Endothelial cell of umbilical vein (primary cell): ENCODE results near the gene CLPX. TPM values are rescaled to one million over a fixed set of nuclear protein-coding genes. Genes with fewer than 3 reads are reported as not detected.
"Not testable (repeated sequence)": the region's sequence is repeated elsewhere in the genome, so short reads cannot be mapped to it uniquely, and the experiment has no call there.

ENCODE experiments used
- BruUV-seq: library from RNA; stranded (reverse); fragments of 400-500 nt; replicated peaks from 2 replicates; lab custom pipeline; 2021; lab: Mats Ljungman, UMichigan
- CTCF ChIA-PET: fragments of 300-600, 350-600 bp; sonication (Branson Sonifier 250); formaldehyde crosslinking; loops from one replicate; lab custom pipeline; 2021; ENCODE audit warnings: antibody characterized with exemption, inconsistent platforms; lab: Charles Lee
- POLR2A ChIA-PET: fragments of 300-600, 350-600 bp; sonication (Branson Sonifier 250); formaldehyde crosslinking; loops from one replicate; lab custom pipeline; 2021; ENCODE audit warnings: antibody characterized with exemption, inconsistent platforms; lab: Charles Lee
- DNase-seq: peaks from one replicate; pipeline ENCODE4 v3.0.0-alpha.2; 2011; ENCODE audit warnings: low read depth, low spot score
- FAIRE-seq: peaks from 2 replicates; lab custom pipeline; 2011; peaks lifted over from hg19 to GRCh38; lab: Jason Lieb, UNC
- H2AFZ ChIP-seq: 2 replicates; pipeline ENCODE4 v1.6.0; 2012; ENCODE audit warnings: low read depth, low read length, control low read depth, inconsistent platforms
- H3K27ac ChIP-seq: 2 replicates; pipeline ENCODE4 v1.5.1; 2011; ENCODE audit warnings: low read depth, mild to moderate bottlenecking, control low read depth, low read length, moderate library complexity; ENCODE audit not compliant: insufficient read depth
- H3K27me3 ChIP-seq, 2 experiments: 2 replicates each; pipeline versions ENCODE4 v1.6.0 to v1.6.1; 2011; ENCODE audit warnings: low read length in 2 of 2, mixed read lengths in 1 of 2; ENCODE audit not compliant: control insufficient read depth in 2 of 2, insufficient read depth in 2 of 2
- H3K36me3 ChIP-seq, 2 experiments: 2 replicates in 1 of 2; 3 replicates in 1 of 2; pipeline ENCODE4 v1.5.1; 2011; ENCODE audit warnings: low read length in 2 of 2, mild to moderate bottlenecking in 1 of 2, moderate library complexity in 1 of 2; ENCODE audit not compliant: control insufficient read depth in 2 of 2, insufficient read depth in 2 of 2; ENCODE audit errors: extremely low read depth in 1 of 2
- H3K4me1 ChIP-seq: 3 replicates; pipeline ENCODE4 v1.5.1; 2011; ENCODE audit warnings: mild to moderate bottlenecking, low read length; ENCODE audit not compliant: control insufficient read depth, insufficient read depth; ENCODE audit errors: extremely low read depth
- H3K4me2 ChIP-seq: 2 replicates; pipeline ENCODE4 v1.6.1; 2011; ENCODE audit warnings: low read length, control low read depth, mixed read lengths; ENCODE audit not compliant: insufficient read depth
- H3K4me3 ChIP-seq, 3 experiments: fragments of 200-600 bp in 1 of 3; sonication (generic), shearing (Covaris generic) in 1 of 3; replicated peaks in 1 of 3; 2 replicates each; pipeline ENCODE4 v1.5.1; 2011 to 2016; ENCODE audit warnings: control low read depth in 3 of 3, low read length in 3 of 3, mild to moderate bottlenecking in 2 of 3, inconsistent platforms in 1 of 3, low read depth in 1 of 3, moderate library complexity in 1 of 3; ENCODE audit not compliant: insufficient read depth in 1 of 3
- H3K79me2 ChIP-seq: 2 replicates; pipeline ENCODE4 v1.6.0; 2012; ENCODE audit warnings: low read length, inconsistent platforms; ENCODE audit not compliant: control insufficient read depth, insufficient read depth
- H3K9ac ChIP-seq: replicated peaks from 2 replicates; pipeline ENCODE3; 2011; ENCODE audit warnings: low read length, control low read depth; ENCODE audit not compliant: insufficient read depth; ENCODE audit errors: extremely low read depth
- H3K9me1 ChIP-seq: replicated peaks from 3 replicates; pipeline ENCODE4 v1.6.0; 2011; ENCODE audit warnings: mild to moderate bottlenecking, low read length; ENCODE audit not compliant: control insufficient read depth, insufficient read depth; ENCODE audit errors: extremely low read depth
- H3K9me3 ChIP-seq: replicated peaks from 2 replicates; pipeline ENCODE4 v1.5.1; 2012; ENCODE audit warnings: low read length, inconsistent platforms; ENCODE audit not compliant: control insufficient read depth, insufficient read depth
- H4K20me1 ChIP-seq: replicated peaks from 2 replicates; pipeline ENCODE3; 2011; ENCODE audit warnings: mild to moderate bottlenecking, low read length; ENCODE audit not compliant: control insufficient read depth, insufficient read depth; ENCODE audit errors: extremely low read depth
- EZH2 ChIP-seq: IDR thresholded peaks from 2 replicates; pipeline ENCODE4 v1.6.1; 2012; ENCODE audit warnings: borderline replicate concordance, low read depth, mild to moderate bottlenecking, moderate library complexity, low read length, inconsistent platforms; ENCODE audit not compliant: severe bottlenecking
- FOS ChIP-seq: IDR thresholded peaks from 2 replicates; pipeline ENCODE4 v1.6.1; 2011; ENCODE audit warnings: mild to moderate bottlenecking, low read length, moderate library complexity, borderline replicate concordance; ENCODE audit not compliant: insufficient read depth
- GATA2 ChIP-seq: IDR thresholded peaks from 2 replicates; pipeline ENCODE4 v1.7.0; 2011; ENCODE audit warnings: low read depth, mild to moderate bottlenecking, moderate library complexity, mixed read lengths, low read length; ENCODE audit not compliant: insufficient read length, insufficient read depth
- JUN ChIP-seq: IDR thresholded peaks from 2 replicates; pipeline ENCODE4 v1.6.1; 2011; ENCODE audit warnings: borderline replicate concordance, low read depth; ENCODE audit not compliant: insufficient read length, insufficient read depth
- MYC ChIP-seq: IDR thresholded peaks from one replicate; pipeline ENCODE4 v1.6.1; 2011; ENCODE audit warnings: mild to moderate bottlenecking, low read depth, low read length
- POLR2A ChIP-seq: IDR thresholded peaks from 2 replicates; pipeline ENCODE4 v1.6.1; 2012; ENCODE audit warnings: low read depth, mild to moderate bottlenecking, control low read depth, low read length
- POLR2AphosphoS5 ChIP-seq: IDR thresholded peaks from 2 replicates; pipeline ENCODE4 v1.6.1; 2012; ENCODE audit warnings: low read depth, mild to moderate bottlenecking, control low read depth, low read length, moderate library complexity; ENCODE audit not compliant: insufficient read depth
- dilution Hi-C: fragments of 300-500 bp; cut with MboI; formaldehyde crosslinking; loops from one replicate; pipeline ENCODE4 v1.15.0; 2019; ENCODE audit warnings: low sequenced_read_pairs; ENCODE audit not compliant: extremely low pct_ligation_motif_present
- intact Hi-C: fragments of 100-400 bp; cut with micrococcal nuclease; formaldehyde crosslinking; loops from one replicate; pipeline ENCODE4 v1.10.0; 2022
- polyA plus RNA-seq, 4 experiments: library from polyadenylated mRNA; depleted of rRNA in 3 of 4; stranded (reverse) in 3 of 4; unstranded in 1 of 4; fragments of >200 nt; gene quantifications; 2 replicates each; pipeline versions ENCODE4 v1.2.1 to v1.2.3, GENCODE V29; 2011 to 2012; ENCODE audit warnings: missing spikeins in 1 of 4
- total RNA-seq: library from RNA; stranded (reverse); gene quantifications from 2 replicates; pipeline ENCODE4 v1.2.3, GENCODE V29; 2021
- TF ChIP-seq, protein P1 (sequence below): IDR thresholded peaks from 2 replicates; pipeline ENCODE4 v1.6.1; 2011; ENCODE audit not compliant: insufficient read depth, insufficient read length
- TF ChIP-seq, protein P2 (sequence below), 2 donors: IDR thresholded peaks; 1 replicate in 1 of 2; 2 replicates in 1 of 2; pipeline ENCODE4 v1.5.1; 2011; ENCODE audit warnings: low read length in 2 of 2, mild to moderate bottlenecking in 2 of 2, moderate library complexity in 2 of 2, control low read depth in 1 of 2, inconsistent platforms in 1 of 2, low read depth in 1 of 2; ENCODE audit not compliant: insufficient read depth in 1 of 2; ENCODE audit errors: extremely low read depth in 1 of 2

CLPX gene
- total and polyA plus RNA-seq, 2 donors (not counting 3 experiments of a cell fraction or from before 2014, with no cell fraction given) = 11.1 to 41.4 TPM

DNA sequence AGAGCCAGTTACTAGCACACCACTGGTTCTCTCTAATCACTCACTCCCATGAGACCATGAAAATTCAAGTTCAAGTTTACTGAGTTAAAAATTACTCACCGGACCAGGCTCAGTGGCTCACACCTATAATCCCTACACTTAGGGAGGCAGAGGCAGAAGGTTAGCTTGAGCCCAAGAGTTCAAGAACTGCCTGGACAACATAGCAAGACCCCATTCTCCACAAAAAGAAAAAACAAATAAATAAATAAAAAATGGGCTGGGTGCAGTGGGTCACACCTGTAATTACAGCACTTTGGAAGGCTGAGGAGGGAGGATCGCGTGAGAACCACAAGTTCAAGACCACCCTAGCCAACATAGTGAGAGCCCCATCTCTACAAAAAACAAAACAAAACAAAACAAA lies 47.4 kb upstream of the CLPX start:
- H4K20me1 ChIP-seq = no peaks in the 10 kb centered on the region
- ChIA-PET POLR2A (no interaction called here), CTCF (no interaction called here)
- H3K27ac ChIP-seq = no peak overlapping the region
- no peak overlapping the region for H3K9ac ChIP-seq
- H3K4me1 ChIP-seq = no peaks in the 10 kb centered on the region
- no peaks in the 10 kb centered on the region for H3K79me2 ChIP-seq
- BruUV-seq = no TSS peak
- H3K4me3 ChIP-seq = no peak overlapping the region
- no peaks in the 10 kb centered on the region for H3K36me3 ChIP-seq
- no peak overlapping the region for H2AFZ ChIP-seq
- TF ChIP-seq FOS = no peak
- H3K9me1 ChIP-seq = no peaks in the 10 kb centered on the region
- intact Hi-C loops = no loop called here
- DNase-seq (no peak), FAIRE-seq (no peak)
- H3K27me3 ChIP-seq = no peaks in the 10 kb centered on the region
- no peaks in the 10 kb centered on the region for H3K9me3 ChIP-seq
- H3K4me2 ChIP-seq = no peak overlapping the region
- dilution Hi-C loops = no loop called here

DNA sequence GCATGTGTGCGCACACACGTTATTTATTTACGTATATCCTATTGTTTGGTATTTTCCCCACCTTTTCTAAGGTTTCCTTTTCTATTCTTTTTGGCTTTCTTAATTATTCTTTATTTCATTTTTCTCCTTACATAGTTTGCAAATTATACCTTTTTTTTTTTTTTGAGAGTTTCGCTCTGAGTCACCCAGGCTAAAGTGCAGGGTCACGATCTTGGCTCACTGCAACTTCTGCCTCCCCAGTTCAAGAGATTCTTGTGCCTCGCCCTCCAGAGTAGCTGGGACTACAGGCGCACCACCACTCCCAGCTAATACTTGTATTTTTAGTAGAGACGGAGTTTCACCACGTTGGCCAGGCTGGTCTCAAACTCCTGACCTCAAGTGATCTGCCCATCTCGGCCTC lies 46.2 kb upstream of the CLPX start:
- H2AFZ ChIP-seq = no peak overlapping the region
- H3K27me3 ChIP-seq = no peaks in the 10 kb centered on the region
- intact Hi-C loops (no loop called here), dilution Hi-C loops (no loop called here)
- H3K4me1 ChIP-seq = no peaks in the 10 kb centered on the region
- H3K27ac ChIP-seq = no peak overlapping the region
- no peaks in the 10 kb centered on the region for H4K20me1 ChIP-seq
- ChIA-PET CTCF (no interaction called here), POLR2A (no interaction called here)
- no peaks in the 10 kb centered on the region for H3K36me3 ChIP-seq
- no TSS peak for BruUV-seq
- H3K9ac ChIP-seq = no peak overlapping the region
- H3K9me1 ChIP-seq = no peaks in the 10 kb centered on the region
- H3K4me3 ChIP-seq = no peak overlapping the region
- H3K9me3 ChIP-seq = no peaks in the 10 kb centered on the region
- no peak for FAIRE-seq
- TF ChIP-seq EZH2 = no peak
- no peak for TF ChIP-seq MYC
- TF ChIP-seq JUN = no peak
- TF ChIP-seq FOS = no peak
- no peak for TF ChIP-seq GATA2
- TF ChIP-seq POLR2AphosphoS5 = no peak
- TF ChIP-seq, protein P1, sequence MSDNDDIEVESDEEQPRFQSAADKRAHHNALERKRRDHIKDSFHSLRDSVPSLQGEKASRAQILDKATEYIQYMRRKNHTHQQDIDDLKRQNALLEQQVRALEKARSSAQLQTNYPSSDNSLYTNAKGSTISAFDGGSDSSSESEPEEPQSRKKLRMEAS = no peak
- TF ChIP-seq, protein P2, sequence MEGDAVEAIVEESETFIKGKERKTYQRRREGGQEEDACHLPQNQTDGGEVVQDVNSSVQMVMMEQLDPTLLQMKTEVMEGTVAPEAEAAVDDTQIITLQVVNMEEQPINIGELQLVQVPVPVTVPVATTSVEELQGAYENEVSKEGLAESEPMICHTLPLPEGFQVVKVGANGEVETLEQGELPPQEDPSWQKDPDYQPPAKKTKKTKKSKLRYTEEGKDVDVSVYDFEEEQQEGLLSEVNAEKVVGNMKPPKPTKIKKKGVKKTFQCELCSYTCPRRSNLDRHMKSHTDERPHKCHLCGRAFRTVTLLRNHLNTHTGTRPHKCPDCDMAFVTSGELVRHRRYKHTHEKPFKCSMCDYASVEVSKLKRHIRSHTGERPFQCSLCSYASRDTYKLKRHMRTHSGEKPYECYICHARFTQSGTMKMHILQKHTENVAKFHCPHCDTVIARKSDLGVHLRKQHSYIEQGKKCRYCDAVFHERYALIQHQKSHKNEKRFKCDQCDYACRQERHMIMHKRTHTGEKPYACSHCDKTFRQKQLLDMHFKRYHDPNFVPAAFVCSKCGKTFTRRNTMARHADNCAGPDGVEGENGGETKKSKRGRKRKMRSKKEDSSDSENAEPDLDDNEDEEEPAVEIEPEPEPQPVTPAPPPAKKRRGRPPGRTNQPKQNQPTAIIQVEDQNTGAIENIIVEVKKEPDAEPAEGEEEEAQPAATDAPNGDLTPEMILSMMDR (IDR thresholded peaks at IDR 0.05; ENCODE audit: extremely low read depth in 1 of 2, insufficient read depth in 1 of 2, low read depth in 1 of 2, low read length in 2 of 2) = no peak
- TF ChIP-seq POLR2A = no peak
- no peaks in the 10 kb centered on the region for H3K79me2 ChIP-seq
- no peak overlapping the region for H3K4me2 ChIP-seq
- DNase-seq = no peak

DNA sequence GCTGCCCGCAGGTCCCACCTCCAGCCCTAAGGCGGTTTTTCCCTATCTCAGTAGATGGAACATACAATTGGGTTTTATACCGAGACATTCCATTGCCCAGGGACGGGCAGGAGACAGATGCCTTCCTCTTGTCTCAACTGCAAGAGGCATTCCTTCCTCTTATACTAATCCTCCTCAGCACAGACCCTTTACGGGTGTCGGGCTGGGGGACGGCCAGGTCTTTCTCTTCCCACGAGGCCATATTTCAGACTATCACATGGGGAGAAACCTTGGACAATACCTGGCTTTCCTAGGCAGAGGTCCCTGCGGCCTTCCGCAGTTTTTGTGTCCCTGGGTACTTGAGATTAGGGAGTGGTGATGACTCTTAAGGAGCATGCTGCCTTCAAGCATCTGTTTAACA lies 41.8 kb upstream of the CLPX start:
- H3K4me1 ChIP-seq, FAIRE-seq, H3K9ac ChIP-seq, DNase-seq, H3K4me2 ChIP-seq, H3K9me1 ChIP-seq, H3K79me2 ChIP-seq, POLR2A ChIA-PET, dilution Hi-C loops, CTCF ChIA-PET, H3K27me3 ChIP-seq, H2AFZ ChIP-seq, H3K36me3 ChIP-seq, H4K20me1 ChIP-seq, intact Hi-C loops, H3K27ac ChIP-seq, H3K9me3 ChIP-seq, BruUV-seq, H3K4me3 ChIP-seq: not testable (repeated sequence)
